ENCODE results near the gene HSPA9. TPM values are rescaled to one million over a fixed set of nuclear protein-coding genes. Genes with fewer than 3 reads are reported as not detected.

The HSPA9 gene
- polyA plus RNA-seq, 3 donors from 2014 or later, result 92.8 to 153 (median 145) TPM

DNA sequence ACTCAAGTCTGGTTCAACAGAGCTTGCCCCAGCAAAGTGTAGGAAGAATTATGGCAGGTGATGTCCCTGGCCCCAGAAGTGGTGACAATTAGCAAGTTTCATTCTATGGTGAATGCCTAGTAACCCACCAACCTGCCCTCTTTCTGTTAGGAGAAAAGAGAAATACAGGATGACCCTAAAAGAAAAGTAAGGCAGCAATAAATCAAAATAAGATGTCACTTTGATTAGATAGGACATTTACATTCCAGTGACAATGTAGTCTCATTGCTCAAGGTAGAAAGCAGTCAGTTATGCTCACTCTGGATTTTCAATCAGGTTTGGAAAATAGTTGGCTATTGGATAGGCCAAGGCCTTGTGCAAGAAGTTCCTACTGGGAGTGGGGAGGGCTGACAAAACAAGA, 5.6 kb upstream of the HSPA9 start:
- Mint-ChIP-seq H3K4me3 (no peak overlapping the region), H3K9me3 (no peaks in the 10 kb centered on the region), H3K4me1 (peaks cover 6 to 7% of the 10 kb centered on the region in 2 donors), H3K27ac (no peak overlapping the region), H3K27me3 (ENCODE audit: low read depth in 3 of 3) (peaks cover 0 to 11% (median 4%) of the 10 kb centered on the region in 3 donors), H3K36me3 (no peaks in the 10 kb centered on the region)
- DNase-seq, result no peak

DNA sequence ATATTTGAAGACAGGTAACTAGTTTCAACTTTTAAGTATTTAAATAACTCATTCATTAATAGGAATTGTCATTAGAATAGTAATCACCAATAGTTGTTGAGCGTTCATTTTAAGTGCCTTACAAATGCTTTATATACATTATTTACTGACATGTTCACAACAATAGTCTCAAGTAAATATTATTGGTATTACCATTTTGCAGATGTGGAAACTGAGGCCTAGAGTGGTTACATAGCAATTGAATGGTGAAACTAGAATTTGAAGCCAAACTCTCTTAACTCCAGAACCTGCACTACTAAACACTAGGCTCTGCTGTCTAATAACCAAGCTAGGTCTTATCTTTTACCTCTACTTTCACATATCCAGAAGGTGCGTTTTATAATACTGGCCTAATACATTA, 4.8 kb upstream of the HSPA9 start:
- Mint-ChIP-seq H3K36me3 (no peaks in the 10 kb centered on the region), H3K4me3 (no peak overlapping the region), H3K27ac (no peak overlapping the region), H3K4me1 (peaks cover 13% of the 10 kb centered on the region in 2 donors), H3K27me3 (ENCODE audit: low read depth in 3 of 3) (peaks cover 6 to 19% (median 12%) of the 10 kb centered on the region in 3 donors), H3K9me3 (no peaks in the 10 kb centered on the region)
- DNase-seq, result no peak

DNA sequence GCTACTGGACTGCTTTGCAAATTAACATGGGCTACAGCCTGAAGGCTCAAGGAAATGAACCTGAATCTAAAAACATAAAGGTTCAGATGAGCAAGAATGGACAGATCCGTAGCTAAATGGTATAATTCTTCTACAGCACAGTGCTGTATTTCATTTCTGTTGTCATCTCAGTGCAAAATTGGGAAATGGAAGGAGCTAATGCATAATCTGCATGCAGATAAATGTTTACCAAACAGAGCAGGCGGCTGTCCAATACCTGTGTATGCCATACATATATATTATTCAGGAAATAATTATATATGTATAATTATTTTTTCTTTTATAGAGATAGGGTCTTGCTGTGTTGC, 4.3 kb upstream of the HSPA9 start:
- no peak for DNase-seq
- Mint-ChIP-seq H3K9me3 (no peaks in the 10 kb centered on the region), H3K27ac (peak overlapping the region in 3 of 6 donors; percentile 55 to 80 (median 58)), H3K4me3 (no peak overlapping the region), H3K27me3 (ENCODE audit: low read depth in 3 of 3) (peaks cover 6 to 24% (median 17%) of the 10 kb centered on the region in 3 donors), H3K4me1 (peaks cover 18% of the 10 kb centered on the region in 2 donors), H3K36me3 (no peaks in the 10 kb centered on the region)

DNA sequence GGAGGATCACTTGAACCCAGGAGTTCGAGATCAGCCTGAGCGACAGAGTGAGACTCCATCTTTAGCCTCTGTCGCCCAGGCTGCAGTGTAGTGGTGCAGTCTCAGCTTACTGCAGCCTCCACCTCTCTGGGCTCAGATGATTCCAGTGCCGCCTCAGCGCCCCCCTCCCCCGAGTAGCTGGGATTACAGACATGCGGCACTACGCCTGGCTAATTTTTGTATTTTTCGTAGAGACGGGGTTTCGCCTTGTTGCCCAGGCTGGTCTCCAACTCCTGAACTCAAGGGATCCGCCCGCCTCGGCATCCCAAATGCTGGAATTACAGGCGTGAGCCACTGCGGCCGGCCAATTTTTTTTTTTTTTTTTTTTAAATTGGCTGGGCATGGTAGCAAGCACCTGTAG, 2.3 kb upstream of the HSPA9 start:
- Mint-ChIP-seq H3K36me3 (peaks cover 2 to 10% (median 10%) of the 10 kb centered on the region in 3 donors), H3K27me3 (ENCODE audit: low read depth in 3 of 3) (peaks cover 6 to 24% (median 18%) of the 10 kb centered on the region in 3 donors), H3K4me3 (peak overlapping the region in 2 of 5 donors; percentile 7 to 54), H3K27ac (peak overlapping the region in 5 of 6 donors; percentile 59 to 100 (median 74)), H3K4me1 (peaks cover 32 to 33% of the 10 kb centered on the region in 2 donors), H3K9me3 (no peaks in the 10 kb centered on the region)
- DNase-seq, result no peak

DNA sequence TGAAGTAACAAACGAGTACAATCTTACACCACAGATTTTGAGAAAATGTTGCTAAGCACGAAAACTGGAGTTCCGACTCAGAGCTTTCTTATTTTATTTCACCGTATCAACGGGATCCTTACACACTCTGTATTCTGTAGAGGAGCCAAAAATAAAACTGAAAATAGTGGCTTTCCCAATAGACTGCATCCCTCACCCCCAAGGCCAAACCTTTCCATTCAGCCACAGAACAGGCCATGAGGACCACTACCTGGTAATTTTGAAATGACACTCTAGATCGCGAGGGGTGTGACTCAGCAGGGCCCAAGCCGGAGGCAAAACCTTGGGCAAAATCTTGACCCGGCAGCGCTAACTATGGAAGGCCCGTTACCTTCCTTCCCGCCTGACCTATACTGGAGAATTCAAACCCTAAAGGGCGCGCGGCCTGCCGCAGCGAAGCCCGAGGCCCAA, 432 bp downstream of the HSPA9 start:
- H3K4me1 Mint-ChIP-seq, result peaks cover 38 to 46% of the 10 kb centered on the region in 2 donors
- peak overlapping the region; percentile 95 to 99 (median 99) for H3K4me3 Mint-ChIP-seq
- DNase-seq, result no peak
- H3K36me3 Mint-ChIP-seq, result peaks cover 7 to 27% (median 22%) of the 10 kb centered on the region in 3 donors
- peaks cover 6 to 24% (median 21%) of the 10 kb centered on the region in 3 donors for H3K27me3 Mint-ChIP-seq (ENCODE audit: low read depth in 3 of 3)
- H3K27ac Mint-ChIP-seq, result peak overlapping the region; percentile 98 to 100 (median 100)
- no peaks in the 10 kb centered on the region for H3K9me3 Mint-ChIP-seq

DNA sequence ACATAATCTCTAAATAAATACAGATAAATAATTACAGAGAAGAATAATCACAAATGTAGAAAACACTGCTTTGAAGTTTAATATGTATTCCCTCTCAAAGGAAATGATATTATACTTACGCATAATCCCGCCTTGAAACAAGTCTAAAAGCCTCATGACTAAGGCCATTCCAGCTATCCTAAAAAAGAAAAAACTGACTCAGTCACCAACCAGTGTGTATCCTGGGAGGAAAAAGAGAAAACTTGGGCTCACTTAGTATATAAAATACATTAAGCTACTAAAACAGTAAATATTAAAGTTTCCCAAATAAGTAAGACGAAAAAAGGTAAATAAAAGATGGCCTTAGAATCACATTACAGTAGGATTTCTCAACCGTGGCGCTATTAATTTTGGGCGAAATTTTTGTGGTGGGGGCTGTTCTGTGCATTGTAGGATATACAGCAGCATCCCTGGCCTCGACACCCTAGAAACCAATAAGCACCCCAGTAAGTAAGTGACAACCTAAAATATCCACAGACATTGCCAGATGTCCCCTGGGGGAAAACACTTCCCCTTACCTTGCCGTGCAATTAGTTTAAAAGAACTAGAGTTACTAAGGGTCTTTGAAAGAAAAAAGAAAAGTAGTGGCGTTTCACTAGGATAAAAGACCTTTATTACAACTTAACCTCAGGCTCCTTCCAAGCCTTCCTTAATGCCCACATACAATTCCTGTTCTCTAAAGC, 1.1 kb downstream of the HSPA9 start:
- Mint-ChIP-seq H3K4me3 (peak overlapping the region; percentile 95 to 99 (median 99)), H3K27me3 (ENCODE audit: low read depth in 3 of 3) (peaks cover 6 to 24% (median 21%) of the 10 kb centered on the region in 3 donors), H3K4me1 (peaks cover 42 to 49% of the 10 kb centered on the region in 2 donors), H3K36me3 (peaks cover 9 to 31% (median 24%) of the 10 kb centered on the region in 3 donors), H3K9me3 (no peaks in the 10 kb centered on the region), H3K27ac (peak overlapping the region; percentile 98 to 100 (median 100))
- DNase-seq, result no peak

DNA sequence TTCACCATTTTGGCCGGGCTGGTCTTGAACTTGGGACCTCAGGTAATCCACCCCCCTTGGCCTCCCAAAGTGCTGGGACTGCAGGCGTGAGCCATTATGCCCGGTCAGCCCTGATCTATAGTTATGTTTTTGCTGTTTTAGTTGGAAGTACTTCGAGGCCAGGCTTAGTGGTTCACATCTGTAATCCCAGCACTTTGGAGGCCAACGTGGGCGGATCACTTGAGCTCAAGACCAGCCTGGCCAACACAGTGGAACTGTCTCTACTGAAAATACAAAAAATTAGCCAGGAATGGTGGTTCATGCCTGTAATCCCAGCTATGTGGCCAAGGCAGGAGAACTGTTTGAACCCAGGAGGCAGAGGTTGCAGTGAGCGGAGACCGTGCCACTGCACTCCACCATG, 2.0 kb downstream of the HSPA9 start:
- peaks cover 6 to 26% (median 21%) of the 10 kb centered on the region in 3 donors for H3K27me3 Mint-ChIP-seq (ENCODE audit: low read depth in 3 of 3)
- no peaks in the 10 kb centered on the region for H3K9me3 Mint-ChIP-seq
- no peak overlapping the region for H3K4me3 Mint-ChIP-seq
- peak overlapping the region in 3 of 6 donors; percentile 24 to 100 (median 40) for H3K27ac Mint-ChIP-seq
- DNase-seq, result no peak
- peaks cover 17 to 40% (median 33%) of the 10 kb centered on the region in 3 donors for H3K36me3 Mint-ChIP-seq
- peaks cover 51 to 57% of the 10 kb centered on the region in 2 donors for H3K4me1 Mint-ChIP-seq

DNA sequence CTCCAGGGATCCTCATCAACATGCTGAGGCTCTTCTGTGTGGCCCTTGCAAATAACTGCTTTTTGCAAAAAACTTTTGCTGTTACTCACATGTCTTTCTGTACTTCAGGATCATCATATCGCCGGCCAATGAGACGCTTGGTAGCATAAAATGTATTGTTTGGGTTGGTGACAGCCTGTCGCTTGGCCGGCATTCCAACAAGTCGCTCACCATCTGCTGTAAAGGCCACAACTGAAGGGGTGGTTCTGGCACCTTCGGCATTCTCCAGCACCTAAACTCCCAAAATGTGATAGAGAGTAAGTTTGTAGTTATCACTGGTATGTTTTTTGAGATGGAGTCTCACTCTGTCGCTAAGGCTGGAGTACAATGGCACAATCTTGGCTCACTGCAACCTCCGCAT, 4.3 kb downstream of the HSPA9 start:
- no peak overlapping the region for H3K4me3 Mint-ChIP-seq
- H3K4me1 Mint-ChIP-seq, result peaks cover 69 to 77% of the 10 kb centered on the region in 2 donors
- H3K27me3 Mint-ChIP-seq (ENCODE audit: low read depth in 3 of 3), result peaks cover 10 to 27% (median 21%) of the 10 kb centered on the region in 3 donors
- no peaks in the 10 kb centered on the region for H3K9me3 Mint-ChIP-seq
- peaks cover 32 to 61% (median 51%) of the 10 kb centered on the region in 3 donors for H3K36me3 Mint-ChIP-seq
- peak overlapping the region in 4 of 6 donors; percentile 24 to 39 (median 34) for H3K27ac Mint-ChIP-seq
- no peak for DNase-seq

DNA sequence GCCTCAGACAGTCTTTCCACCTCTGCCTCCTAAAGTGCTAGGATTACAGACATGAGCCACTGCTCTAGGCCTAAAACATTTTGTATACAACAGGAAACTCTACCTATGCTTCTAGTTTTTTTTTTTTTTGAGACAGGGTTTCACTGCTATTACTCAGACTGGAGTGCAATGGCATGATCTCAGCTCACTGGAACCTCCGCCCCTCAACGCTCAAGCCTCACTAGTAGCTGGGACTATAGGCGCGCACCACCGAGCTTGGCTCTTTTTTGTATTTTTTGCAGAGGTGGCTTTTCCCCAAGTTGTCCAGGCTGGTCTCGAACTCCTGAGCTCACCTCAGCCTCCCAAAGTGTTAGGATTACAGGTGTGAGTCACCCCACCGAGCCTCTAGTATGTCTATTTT, 5.4 kb downstream of the HSPA9 start:
- H3K4me3 Mint-ChIP-seq, result no peak overlapping the region
- DNase-seq, result no peak
- peaks cover 71 to 79% of the 10 kb centered on the region in 2 donors for H3K4me1 Mint-ChIP-seq
- H3K27ac Mint-ChIP-seq, result peak overlapping the region in 1 of 6 donors; percentile 64
- peaks cover 36 to 69% (median 56%) of the 10 kb centered on the region in 3 donors for H3K36me3 Mint-ChIP-seq
- H3K27me3 Mint-ChIP-seq (ENCODE audit: low read depth in 3 of 3), result peaks cover 10 to 24% (median 19%) of the 10 kb centered on the region in 3 donors
- H3K9me3 Mint-ChIP-seq, result no peaks in the 10 kb centered on the region

DNA sequence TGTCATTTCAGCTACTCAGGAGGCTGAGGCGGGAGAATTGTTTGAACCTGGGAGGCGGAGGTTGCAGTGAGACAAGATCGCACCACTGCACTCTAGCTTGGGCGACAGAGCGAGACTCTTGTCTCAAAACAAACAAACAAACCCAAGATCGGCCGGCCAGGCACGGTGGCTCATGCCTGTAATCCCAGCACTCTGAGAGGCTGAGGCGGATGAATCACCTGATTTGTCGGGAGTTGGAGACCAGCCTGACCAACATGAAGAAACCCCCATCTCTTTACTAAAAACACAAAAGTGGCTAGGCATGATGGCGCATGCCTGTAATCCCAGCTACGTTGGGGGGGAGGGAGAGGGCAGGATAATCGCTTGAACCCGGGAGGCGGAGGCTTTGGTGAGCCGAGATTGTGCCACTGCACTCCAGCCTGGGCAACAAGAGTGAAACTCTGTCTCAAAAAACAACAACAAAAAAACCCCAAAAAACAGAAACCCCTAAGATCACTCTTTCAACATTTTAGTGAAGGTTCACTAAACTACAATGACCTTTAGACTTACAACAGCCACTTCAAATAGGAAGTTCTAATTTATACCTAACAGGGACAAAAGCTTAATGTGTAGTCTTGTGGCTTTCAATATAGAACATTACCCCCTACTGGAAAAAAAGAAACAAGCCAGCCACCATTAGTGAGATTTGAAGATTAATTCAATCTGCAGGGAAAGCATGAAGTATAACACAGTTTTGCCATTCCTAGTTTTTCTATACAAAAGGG, 7.0 kb downstream of the HSPA9 start:
- Mint-ChIP-seq H3K27me3 (ENCODE audit: low read depth in 3 of 3) (peaks cover 10 to 22% (median 15%) of the 10 kb centered on the region in 3 donors), H3K4me3 (peak overlapping the region; percentile 23 to 90 (median 75)), H3K27ac (peak overlapping the region; percentile 90 to 98 (median 95)), H3K36me3 (peaks cover 36 to 71% (median 55%) of the 10 kb centered on the region in 3 donors), H3K9me3 (no peaks in the 10 kb centered on the region), H3K4me1 (peaks cover 71 to 79% of the 10 kb centered on the region in 2 donors)
- no peak for DNase-seq

DNA sequence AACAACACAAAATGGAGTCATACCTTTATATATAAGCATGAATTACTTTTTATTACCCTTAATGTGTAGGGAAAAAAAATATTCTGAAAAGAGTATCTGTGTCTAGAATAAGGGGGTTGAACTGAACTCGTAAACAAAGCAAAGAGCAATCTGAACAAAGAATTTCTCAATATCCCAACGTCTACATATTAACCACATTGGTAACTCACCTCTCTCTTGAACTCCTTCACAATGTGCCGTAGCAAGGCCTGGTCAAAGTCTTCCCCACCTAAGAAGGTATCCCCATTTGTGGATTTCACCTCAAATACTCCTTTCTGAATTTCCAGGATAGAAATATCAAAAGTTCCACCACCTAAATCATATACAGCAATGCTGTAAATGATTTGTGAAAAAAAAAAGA, 8.4 kb downstream of the HSPA9 start:
- Mint-ChIP-seq H3K27me3 (ENCODE audit: low read depth in 3 of 3) (peaks cover 10 to 22% (median 15%) of the 10 kb centered on the region in 3 donors), H3K4me3 (peak overlapping the region; percentile 63 to 90 (median 79)), H3K36me3 (peaks cover 29 to 65% (median 51%) of the 10 kb centered on the region in 3 donors), H3K27ac (peak overlapping the region; percentile 93 to 98 (median 96)), H3K9me3 (no peaks in the 10 kb centered on the region), H3K4me1 (peaks cover 70 to 78% of the 10 kb centered on the region in 2 donors)
- no peak for DNase-seq

DNA sequence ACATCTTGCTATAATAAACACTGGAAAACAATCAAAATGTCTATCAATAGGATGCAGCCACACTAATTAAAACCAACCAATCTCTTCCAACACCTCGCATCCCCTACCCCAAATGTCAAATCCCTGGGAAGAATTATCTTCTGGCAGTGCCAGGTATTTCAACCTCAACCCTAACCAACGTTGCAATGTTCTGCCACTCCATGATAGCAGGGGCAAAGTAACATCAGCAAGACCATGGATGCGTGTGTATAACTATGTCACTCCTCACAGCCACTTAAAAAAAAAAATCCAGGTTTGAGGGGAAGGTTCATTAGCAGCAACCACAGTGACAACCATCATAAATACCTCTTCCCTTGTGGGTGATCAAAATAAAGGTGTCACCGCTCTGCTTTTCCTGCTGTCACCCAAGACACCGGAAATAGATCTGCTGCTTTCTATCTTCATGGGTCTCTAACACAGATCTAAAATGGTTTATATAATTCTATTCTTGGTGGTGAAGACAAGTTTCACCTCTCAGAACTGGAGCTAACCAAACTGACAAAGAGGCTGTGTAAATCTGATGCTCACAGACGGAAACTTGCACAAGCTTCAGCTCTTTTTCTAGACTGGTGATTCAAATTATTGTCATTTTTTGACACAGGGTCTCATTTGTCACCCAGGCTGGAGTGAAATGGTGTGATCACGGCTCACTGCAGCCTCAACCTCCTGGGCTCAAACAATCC, 9.9 kb downstream of the HSPA9 start:
- peaks cover 10 to 24% (median 16%) of the 10 kb centered on the region in 3 donors for H3K27me3 Mint-ChIP-seq (ENCODE audit: low read depth in 3 of 3)
- H3K27ac Mint-ChIP-seq, result peak overlapping the region; percentile 93 to 98 (median 96)
- DNase-seq, result peak; percentile 89 to 93 (median 92)
- peaks cover 36 to 70% (median 51%) of the 10 kb centered on the region in 3 donors for H3K36me3 Mint-ChIP-seq
- peaks cover 80 to 84% of the 10 kb centered on the region in 2 donors for H3K4me1 Mint-ChIP-seq
- H3K9me3 Mint-ChIP-seq, result no peaks in the 10 kb centered on the region
- peak overlapping the region; percentile 63 to 90 (median 79) for H3K4me3 Mint-ChIP-seq

DNA sequence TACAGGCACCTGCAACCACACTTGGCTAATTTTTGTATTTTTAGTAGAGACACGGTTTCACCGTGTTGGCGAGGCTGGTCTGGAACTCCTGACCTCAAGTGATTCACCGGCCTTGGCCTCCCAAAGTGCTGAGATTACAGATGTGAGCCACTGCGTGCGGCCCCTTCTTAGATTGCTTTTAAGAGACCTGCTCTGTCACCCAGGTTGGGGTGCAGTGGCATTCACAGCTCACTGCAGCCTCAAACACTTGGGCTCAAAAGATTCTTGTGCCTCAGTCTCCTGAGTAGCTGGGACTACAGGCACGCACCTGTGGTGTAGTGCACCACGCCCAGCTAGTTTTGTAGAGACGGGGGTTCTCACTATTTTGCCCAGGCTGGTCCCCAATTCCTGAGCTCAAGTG, 11.0 kb downstream of the HSPA9 start:
- Mint-ChIP-seq H3K27ac (peak overlapping the region; percentile 93 to 98 (median 96)), H3K36me3 (peaks cover 38 to 74% (median 60%) of the 10 kb centered on the region in 3 donors), H3K4me1 (peaks cover 87 to 88% of the 10 kb centered on the region in 2 donors), H3K9me3 (no peaks in the 10 kb centered on the region), H3K4me3 (peak overlapping the region in 1 of 5 donors; percentile 36), H3K27me3 (ENCODE audit: low read depth in 3 of 3) (peaks cover 12 to 24% (median 16%) of the 10 kb centered on the region in 3 donors)
- no peak for DNase-seq
